Ovary (tissue), 1 donor: Measurements from ENCODE around the gene SLC38A10.

Source experiments
- EP300 ChIP-seq: sonication (generic); formaldehyde crosslinking; IDR thresholded peaks from one replicate; pipeline ENCODE4 v1.6.1; 2017; ENCODE audit warnings: antibody characterized with exemption
- POLR2A ChIP-seq: fragments of 450-650 bp; IDR thresholded peaks from one replicate; pipeline ENCODE4 v1.6.1; 2017; ENCODE audit warnings: antibody characterized with exemption, mild to moderate bottlenecking, moderate library complexity

DNA sequence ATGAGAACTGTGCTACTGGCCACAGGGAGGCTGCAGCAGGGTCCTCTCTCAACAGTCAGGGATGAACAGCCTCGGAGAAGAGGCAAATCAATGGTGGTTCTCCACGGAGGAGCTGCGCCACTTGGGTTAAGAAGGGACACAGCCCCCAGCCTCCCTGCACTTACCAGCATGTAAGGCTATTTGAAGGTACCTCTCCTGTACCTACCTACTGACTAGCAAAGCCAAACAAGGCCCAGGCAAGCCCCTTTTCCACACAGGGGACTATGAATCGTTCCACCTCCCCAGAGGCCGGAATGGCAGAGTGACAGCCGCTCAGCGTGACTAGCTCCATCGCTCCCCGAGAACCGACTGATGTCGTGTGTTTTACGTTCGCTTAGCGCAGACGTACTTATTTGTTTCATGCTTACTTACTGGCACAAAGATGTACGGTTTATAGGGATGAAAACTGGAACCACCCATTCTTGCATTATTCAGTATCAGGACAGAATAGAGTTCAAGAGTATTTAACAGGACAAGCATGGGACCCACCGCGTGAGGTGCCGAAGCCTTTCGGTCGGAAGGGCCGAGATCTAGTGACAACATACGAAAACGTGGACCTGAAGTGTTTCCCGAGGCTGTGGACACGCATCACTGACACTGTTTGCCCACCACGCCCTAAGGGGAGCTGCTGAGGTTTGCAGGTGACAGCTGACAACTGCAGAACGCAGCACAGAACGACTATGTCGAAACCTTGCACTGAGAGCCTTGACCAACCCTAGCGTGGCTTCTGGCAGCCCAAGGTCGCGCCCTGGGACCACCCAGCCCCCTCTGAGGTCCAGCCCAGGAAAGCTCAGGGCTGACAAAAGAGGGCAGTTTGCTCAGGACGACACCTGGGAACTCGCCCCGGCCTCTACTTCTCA, 57.3 kb downstream of the SLC38A10 start:
- TF ChIP-seq POLR2A (no peak), EP300 (no peak)
